ENCODE results near the gene SCAMP5. TPM values are rescaled to one million over a fixed set of nuclear protein-coding genes. Genes with fewer than 3 reads are reported as not detected.

Gene SCAMP5
- total RNA-seq, 2 donors from 2014 or later: 21.9 to 33.5 TPM

- Histone ChIP-seq H3K4me1 (ENCODE audit: control insufficient read depth, insufficient read depth, low read length) (no peaks in the 10 kb centered on the region), H3K4me3 (ENCODE audit: low read length) (peak within 1 kb of the TSS; percentile 97), H3K27me3 (ENCODE audit: control insufficient read depth, insufficient read depth, low read length, poor library complexity, severe bottlenecking) (no peaks in the 10 kb centered on the region), H3K36me3 (ENCODE audit: control insufficient read depth, insufficient read depth, low read length) (no peaks in the 10 kb centered on the region), H3K27ac (ENCODE audit: low read depth, low read length) (peak within 1 kb of the TSS; percentile 76), H3K9me3 (ENCODE audit: control insufficient read depth, low read length) (no peaks in the 10 kb centered on the region), H3K9ac (ENCODE audit: extremely low read depth, low read length, poor library complexity, severe bottlenecking) (peak within 1 kb of the TSS; percentile 94)
- Mint-ChIP-seq H3K9me3 (no peaks in the 10 kb centered on the region), H3K4me1 (no peaks in the 10 kb centered on the region), H3K27ac (peak within 1 kb of the TSS; percentile 92), H3K36me3 (ENCODE audit: low read depth) (peaks cover 6% of the 10 kb centered on the region), H3K27me3 (ENCODE audit: insufficient read depth) (no peaks in the 10 kb centered on the region), H3K4me3 (peak within 1 kb of the TSS; percentile 95)
- no peak for TF ChIP-seq CTCF (conservative IDR thresholded peaks at IDR 0.05)
- 2 to 5% methylated on average over 25 to 40 of the region's 40 CpGs for WGBS, 2 experiments (ENCODE audit: insufficient coverage in 1 of 2, insufficient read length in 1 of 2)
- DNase-seq: peak; percentile 98
Measured at GRCh38 chr15:75023181-75023871, 28.0 kb downstream of the SCAMP5 start, which contains the start of gene PPCDC. PPCDC (plus strand) TSS chr15:75023590; CDS start chr15:75028319, 4,729 bp downstream.

- peaks cover 6% of the 10 kb centered on the region for H3K36me3 Mint-ChIP-seq (ENCODE audit: low read depth)
- H3K9me3 Mint-ChIP-seq: no peaks in the 10 kb centered on the region
Measured at GRCh38 chr15:75023872-75024636, 28.7 kb downstream of the SCAMP5 start.

GRCh38 chr15:75025107-75025506, 29.7 kb downstream of the SCAMP5 start:
- Mint-ChIP-seq H3K4me1 (peaks cover 6% of the 10 kb centered on the region), H3K27me3 (ENCODE audit: insufficient read depth) (no peaks in the 10 kb centered on the region), H3K9me3 (no peaks in the 10 kb centered on the region), H3K27ac (no peak overlapping the region), H3K4me3 (peak overlapping the region; percentile 95), H3K36me3 (ENCODE audit: low read depth) (peaks cover 5% of the 10 kb centered on the region)
- no peak for TF ChIP-seq CTCF (conservative IDR thresholded peaks at IDR 0.05)
- H3K9me3 ChIP-seq (ENCODE audit: control insufficient read depth, low read length): no peaks in the 10 kb centered on the region
- no peak overlapping the region for H3K4me3 ChIP-seq (ENCODE audit: low read length)
- DNase-seq: no peak
- peaks cover 2% of the 10 kb centered on the region for H3K36me3 ChIP-seq (ENCODE audit: control insufficient read depth, insufficient read depth, low read length)
- peaks cover 5% of the 10 kb centered on the region for H3K4me1 ChIP-seq (ENCODE audit: control insufficient read depth, insufficient read depth, low read length)
- H3K27ac ChIP-seq (ENCODE audit: low read depth, low read length): no peak overlapping the region
- 98 to 100% methylated on average over 3 of the region's 3 CpGs for WGBS, 2 experiments (ENCODE audit: insufficient coverage in 1 of 2, insufficient read length in 1 of 2)
- H3K9ac ChIP-seq (ENCODE audit: extremely low read depth, low read length, poor library complexity, severe bottlenecking): no peak overlapping the region
- no peaks in the 10 kb centered on the region for H3K27me3 ChIP-seq (ENCODE audit: control insufficient read depth, insufficient read depth, low read length, poor library complexity, severe bottlenecking)

More at GRCh38 chr15:75023872-75024636, 28.7 kb downstream of the SCAMP5 start:
- H3K4me3 Mint-ChIP-seq: peak overlapping the region; percentile 95
- Histone ChIP-seq H3K4me1 (ENCODE audit: control insufficient read depth, insufficient read depth, low read length) (no peaks in the 10 kb centered on the region), H3K9ac (ENCODE audit: extremely low read depth, low read length, poor library complexity, severe bottlenecking) (peak overlapping the region; percentile 94), H3K4me3 (ENCODE audit: low read length) (peak overlapping the region; percentile 97), H3K9me3 (ENCODE audit: control insufficient read depth, low read length) (no peaks in the 10 kb centered on the region), H3K27me3 (ENCODE audit: control insufficient read depth, insufficient read depth, low read length, poor library complexity, severe bottlenecking) (no peaks in the 10 kb centered on the region), H3K27ac (ENCODE audit: low read depth, low read length) (peak overlapping the region; percentile 76), H3K36me3 (ENCODE audit: control insufficient read depth, insufficient read depth, low read length) (no peaks in the 10 kb centered on the region)
- no peak for TF ChIP-seq CTCF (conservative IDR thresholded peaks at IDR 0.05)
- H3K4me1 Mint-ChIP-seq: no peaks in the 10 kb centered on the region
- WGBS, 2 experiments (ENCODE audit: insufficient coverage in 1 of 2, insufficient read length in 1 of 2): 18 to 29% methylated on average over 9 to 12 of the region's 12 CpGs
- peak overlapping the region; percentile 92 for H3K27ac Mint-ChIP-seq
- no peak for DNase-seq
- H3K27me3 Mint-ChIP-seq (ENCODE audit: insufficient read depth): no peaks in the 10 kb centered on the region

Measured in endodermal cell (in vitro differentiated cells).